ENCODE measurements around the gene MERTK.
A peak's percentile ranks its signal among the peaks of the same experiment; 100 is the strongest.

Gene MERTK

DNA sequence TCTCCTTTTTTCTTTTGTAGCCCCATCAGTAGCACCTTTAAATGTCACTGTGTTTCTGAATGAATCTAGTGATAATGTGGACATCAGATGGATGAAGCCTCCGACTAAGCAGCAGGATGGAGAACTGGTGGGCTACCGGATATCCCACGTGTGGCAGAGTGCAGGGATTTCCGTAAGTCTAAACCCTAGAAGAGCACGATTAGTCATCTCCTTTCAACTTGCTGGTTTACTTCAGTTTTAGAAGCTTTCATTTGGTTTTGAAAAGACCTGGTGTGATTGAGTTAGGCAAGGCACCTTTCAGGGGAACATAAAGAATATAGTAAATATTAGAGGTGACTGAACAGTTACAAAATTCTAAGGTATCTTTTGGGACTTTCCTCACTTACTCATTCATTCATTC is 84.4 kb downstream of the MERTK start:
- DNase-seq, result no peak

DNA sequence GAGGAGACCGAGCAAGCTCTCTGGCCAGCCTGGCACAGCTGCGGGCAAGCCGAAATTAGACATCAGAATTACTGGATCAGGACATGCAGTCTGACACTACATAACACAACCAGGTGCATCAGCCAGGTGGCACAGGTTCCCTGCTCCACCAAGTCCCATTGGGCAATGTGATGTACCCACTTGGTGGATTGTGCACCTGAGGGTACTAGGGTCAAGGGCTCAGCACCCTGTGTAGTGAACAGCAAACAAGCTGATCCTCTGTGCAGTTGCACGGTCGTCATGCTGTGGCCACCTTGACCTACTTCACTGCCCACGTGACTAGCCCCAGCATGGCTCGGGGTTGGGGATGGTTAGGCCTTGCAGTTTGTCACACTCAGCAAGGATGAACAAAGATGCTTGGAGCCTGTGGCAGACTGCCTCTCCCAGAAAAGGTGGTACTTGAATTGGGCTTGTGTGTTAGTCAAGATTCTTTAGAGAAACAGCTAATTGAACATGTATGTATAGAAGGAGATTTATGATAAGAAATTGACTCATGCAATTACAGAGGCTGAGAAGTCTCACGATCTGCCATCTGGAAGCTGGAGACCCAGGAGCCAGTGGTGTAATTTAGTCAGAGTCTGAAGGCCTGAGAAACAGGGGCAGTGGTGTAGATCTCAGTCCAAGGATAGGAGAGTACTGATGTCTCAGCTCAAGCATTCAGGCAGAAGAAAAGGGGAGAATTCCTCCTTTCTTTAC is 85.2 kb downstream of the MERTK start:
- no peak for DNase-seq

DNA sequence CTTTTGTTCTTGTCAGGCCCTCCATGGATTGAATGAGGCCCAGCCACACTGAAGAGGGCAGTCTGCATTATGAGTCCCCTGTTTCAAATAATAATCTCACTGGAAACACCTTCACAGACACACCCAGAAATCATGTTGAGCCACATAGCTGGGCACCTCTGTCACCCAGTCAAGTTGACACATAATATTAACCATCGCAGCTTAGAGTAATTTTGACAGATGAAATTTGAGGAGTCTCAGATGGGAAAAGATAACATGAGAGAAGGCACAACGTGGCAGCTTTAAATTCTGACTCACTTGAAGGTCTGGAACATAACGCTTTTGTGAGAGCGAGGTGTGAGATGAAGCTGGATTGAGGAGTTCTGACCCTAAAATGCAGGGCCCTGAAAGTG is 85.8 kb downstream of the MERTK start:
- DNase-seq, result no peak

DNA sequence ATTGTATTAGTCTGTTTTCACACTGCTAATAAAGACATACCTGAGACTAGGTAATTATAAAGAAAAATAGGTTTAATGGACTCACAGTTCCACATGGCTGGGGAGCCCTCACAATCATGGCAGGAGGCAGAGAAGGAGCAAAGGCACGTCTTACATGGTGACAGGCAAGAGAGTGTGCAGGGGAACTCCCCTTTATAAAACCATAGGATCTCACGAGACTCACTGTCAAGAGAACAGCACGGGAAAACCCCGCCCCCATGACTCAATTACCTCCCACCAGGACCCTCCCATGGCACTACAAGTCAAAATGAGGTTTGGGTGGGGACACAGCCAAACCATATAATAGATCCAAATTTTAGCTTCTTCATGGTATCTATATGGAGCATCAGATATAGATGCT is 87.1 kb downstream of the MERTK start:
- DNase-seq, result no peak

DNA sequence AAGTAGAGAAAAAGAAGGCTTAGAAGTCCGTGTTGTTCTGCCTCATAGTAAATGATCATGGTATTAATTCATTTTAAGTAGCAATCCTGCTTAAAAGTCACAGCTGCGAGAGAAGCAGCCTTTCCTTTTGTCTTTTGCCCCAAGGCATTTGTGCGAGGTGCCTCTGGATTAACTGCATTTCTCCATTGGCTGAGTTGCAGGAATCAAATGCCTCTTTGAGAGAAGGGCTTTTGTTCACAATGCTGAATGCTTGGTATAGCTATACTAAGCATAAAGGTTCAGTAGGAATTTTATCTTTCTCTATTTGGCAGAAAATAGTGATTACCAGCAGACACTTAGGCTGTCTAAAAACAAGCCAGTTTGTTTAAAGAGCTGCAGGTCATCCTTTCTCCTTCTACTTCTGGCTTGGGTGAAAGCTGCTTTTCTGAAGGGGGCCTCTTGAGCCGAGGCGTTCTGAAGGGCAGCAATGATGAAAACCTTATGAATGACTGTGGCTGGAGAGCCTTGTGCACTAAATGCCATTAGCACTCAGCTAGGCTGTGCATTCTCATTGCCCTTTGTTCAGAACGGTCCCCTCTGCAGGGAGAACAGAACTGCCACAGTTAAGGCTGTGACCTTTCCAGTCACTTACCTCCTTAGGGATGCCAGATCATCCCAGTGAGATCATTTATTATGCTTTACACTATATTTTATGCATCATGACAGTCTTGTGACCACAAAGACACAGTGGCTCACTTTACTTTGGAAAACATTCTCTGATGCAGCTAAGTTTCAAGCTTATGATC is 87.9 kb downstream of the MERTK start:
- DNase-seq, result no peak

DNA sequence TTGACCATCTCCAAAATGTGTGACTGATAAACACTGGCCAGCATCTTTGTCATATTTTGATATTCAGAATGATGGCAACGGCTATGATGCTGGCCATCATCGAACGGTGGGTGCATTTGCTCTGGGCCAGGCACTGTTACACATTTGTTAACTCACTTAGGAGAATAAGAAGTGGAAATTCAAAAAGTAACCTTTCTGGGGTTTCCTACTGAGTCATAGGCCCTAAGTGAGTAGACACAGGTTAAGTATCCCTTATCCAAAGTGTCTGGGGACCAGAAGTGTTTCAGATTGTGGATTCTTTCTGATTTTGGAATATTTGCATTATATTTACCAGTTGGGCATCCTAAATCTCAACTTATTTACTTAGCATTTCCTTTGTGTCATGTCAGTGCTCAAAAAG is 92.0 kb downstream of the MERTK start:
- DNase-seq, result no peak

DNA sequence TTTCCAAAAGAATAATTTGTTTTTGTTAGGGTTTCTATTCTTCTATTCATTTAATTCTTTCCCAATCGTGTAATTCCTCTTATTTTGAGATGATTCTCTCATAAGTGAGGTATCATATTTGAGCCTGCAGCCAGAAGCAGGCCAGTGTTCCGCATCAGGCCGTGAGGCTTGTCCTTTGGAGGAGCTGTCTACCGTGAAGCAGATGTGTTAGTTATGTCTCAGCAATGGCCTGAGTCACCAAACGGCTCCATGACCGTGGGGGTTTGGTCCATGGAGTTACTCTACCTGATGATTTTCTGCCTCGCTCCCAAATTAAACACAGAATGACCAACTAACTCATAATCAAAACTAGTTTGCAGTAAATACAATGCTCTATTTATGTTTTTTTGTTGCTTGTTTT is 92.4 kb downstream of the MERTK start:
- DNase-seq, result no peak

DNA sequence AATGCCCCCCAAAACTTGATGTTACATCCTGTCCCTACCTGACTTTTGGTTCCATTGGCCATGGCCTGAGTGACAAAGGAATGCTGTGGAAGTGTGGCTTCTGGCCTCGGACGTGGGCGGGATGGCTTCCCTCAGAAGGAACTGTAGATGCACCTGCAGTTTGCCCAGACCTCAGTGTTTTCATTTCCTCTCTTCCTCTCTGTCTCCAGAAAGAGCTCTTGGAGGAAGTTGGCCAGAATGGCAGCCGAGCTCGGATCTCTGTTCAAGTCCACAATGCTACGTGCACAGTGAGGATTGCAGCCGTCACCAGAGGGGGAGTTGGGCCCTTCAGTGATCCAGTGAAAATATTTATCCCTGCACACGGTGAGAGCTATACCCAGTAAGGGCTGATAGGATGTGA is 95.6 kb downstream of the MERTK start:
- no peak for DNase-seq

DNA sequence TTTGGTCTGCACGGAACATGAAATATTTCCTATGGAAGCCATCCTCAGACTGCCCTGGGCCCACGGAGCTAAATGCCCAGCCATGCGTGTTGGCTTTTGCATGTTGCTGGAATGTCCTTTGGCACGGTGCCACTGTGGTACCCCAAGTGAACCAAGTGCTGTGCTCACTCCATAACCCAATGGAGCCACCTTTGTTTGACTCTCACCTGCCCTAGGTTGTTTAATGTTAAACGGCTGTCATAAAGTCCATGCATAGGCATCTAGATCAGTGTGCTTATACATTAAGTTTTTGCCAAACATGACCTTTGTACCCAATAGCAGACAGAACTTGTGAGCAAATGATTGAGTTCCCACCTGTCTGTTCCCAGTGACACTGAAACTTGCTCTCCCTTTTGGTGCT is 96.7 kb downstream of the MERTK start:
- no peak for DNase-seq

DNA sequence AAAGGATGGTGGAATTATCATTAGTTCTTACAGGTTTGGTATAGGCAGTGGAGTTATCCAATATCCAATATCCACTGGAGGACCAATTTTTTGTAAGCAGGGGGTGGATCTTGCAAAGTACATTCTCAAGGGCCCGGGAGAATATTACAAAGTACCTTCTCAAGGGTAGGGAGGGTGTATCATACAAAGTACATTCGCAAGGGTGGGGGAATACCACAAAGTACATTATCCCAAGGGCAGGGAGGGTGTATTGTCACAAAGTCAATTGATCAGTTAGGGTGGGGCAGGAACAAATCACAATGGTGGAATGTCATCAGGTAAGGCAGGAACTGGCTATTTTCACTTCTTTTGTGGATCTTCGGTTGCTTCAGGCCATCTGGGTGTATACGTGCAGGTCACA is 101.4 kb downstream of the MERTK start:
- DNase-seq, result no peak

DNA sequence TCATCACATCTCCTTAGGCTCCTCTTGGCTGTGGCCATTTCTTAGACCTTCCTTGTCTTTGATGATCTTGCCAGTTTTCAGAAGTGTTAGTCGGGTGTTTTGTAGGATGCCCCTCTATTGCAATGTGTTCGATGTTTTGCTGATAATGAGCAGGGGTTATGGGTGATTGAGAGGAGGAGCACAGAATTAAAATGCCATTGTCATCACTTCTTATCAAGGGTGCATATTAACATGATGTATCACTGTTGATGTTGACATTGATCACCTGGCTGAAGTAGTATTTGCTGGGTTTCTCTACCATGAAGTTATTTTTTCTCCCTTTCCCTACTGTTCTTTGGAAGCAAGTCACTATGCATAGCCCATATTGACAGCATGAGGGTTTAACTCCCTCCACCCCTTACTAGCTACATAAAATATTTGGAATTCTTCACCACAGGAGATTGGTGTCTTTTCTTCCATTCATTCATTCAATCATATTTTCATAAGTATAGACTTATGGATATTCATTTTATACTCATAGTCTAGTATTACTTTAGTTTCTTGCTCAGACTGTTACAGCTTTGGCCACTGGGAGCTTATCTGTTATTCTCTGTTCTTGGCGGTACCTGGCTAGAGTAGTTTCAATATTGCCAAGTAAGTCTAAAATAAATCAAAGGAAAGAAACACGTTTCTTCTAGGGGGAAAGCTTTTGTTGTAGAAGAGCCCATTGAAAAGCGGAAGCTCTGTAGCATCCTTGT is 102.2 kb downstream of the MERTK start:
- DNase-seq, result no peak

DNA sequence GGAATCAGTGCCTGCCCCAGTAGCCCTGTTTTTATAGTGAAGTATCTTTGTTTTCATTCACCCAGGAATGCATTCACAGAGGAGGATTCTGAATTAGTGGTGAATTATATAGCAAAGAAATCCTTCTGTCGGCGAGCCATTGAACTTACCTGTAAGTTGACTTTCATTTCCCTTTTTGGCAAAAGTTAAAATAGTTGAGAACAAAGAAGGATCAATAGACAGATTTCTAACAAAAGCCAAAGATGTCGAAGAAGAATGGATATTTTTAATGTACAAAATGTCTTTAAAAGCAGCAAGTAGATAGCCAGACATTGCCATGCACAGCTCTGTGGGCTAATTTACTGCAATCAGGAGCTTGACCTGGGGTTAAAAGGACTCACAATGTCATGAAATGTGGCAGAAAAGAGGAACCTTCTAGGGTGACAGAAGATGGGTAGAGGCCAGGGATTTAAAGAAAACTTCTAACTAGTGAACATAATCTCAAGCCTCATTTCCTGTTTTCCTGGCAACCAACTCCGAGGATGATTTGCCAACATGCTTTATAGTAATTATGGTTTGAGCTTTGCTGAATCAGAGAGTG is 102.8 kb downstream of the MERTK start:
- peak; percentile 34 for DNase-seq

DNA sequence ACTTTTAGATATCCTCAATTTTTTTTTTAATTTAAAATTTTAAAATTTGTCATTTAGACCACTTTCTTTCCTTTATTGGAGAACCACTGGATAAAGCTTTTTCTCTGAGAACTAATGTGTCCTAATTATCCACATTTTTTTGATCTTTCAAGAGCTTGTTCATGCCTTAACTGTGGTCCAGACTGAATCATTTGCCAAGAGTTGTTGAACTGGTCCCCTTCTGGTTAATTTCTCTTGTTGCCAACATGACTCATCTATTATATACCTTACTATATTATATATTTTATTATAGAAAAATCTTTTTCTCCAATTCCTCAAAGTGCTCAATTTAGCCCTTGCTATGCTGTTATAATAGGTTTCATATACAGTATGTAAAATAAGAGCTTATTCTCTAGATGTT is 103.5 kb downstream of the MERTK start:
- peak; percentile 44 for DNase-seq

DNA sequence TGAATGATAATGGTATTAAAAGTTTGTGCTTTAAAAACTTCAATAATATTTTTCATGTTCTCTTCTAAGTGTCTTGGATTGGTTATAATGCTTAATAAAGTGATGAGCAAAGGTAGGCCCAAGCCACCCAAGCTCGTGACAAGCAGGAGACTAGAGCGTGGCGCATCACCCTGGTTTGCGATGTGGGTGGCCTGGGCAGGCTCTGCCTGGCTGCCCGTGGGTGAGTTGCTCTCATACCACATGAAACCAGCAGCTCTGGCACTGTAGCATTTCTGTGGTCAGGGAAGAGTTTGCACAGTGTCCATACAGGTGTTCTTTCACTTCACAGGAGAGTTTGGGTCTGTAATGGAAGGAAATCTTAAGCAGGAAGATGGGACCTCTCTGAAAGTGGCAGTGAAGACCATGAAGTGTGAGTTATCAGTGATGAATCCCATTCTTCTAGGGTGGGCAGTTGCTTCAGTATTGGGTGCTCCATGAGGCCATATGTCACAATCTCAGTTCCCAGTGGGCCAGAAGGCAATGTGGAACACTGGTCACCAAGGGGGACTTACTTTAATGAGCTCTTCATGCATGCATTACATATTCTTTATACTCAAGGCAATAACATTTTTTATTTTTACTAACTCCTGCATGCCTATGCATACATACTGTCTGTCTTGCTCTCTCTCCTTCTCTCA is 105.3 kb downstream of the MERTK start:
- no peak for DNase-seq

DNA sequence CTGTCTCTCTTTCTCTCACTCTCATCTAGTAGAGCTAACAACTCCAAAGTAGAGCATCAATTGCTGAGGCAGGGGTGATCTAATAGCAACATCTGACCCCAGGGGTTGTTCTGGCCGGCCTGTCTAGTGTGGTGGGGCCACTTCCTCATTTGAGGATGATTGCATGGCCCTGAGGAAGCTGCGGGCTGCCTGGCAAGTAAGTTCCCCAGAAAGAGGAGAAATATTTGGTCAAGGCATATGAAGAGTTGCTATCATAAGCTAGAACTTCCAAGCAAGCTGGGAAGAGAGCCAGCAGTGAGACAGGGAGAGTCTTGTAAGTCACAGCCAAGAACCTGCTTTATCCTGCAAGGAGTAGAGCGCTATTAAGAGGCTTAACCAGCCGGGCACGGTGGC is 105.8 kb downstream of the MERTK start:
- no peak for DNase-seq

DNA sequence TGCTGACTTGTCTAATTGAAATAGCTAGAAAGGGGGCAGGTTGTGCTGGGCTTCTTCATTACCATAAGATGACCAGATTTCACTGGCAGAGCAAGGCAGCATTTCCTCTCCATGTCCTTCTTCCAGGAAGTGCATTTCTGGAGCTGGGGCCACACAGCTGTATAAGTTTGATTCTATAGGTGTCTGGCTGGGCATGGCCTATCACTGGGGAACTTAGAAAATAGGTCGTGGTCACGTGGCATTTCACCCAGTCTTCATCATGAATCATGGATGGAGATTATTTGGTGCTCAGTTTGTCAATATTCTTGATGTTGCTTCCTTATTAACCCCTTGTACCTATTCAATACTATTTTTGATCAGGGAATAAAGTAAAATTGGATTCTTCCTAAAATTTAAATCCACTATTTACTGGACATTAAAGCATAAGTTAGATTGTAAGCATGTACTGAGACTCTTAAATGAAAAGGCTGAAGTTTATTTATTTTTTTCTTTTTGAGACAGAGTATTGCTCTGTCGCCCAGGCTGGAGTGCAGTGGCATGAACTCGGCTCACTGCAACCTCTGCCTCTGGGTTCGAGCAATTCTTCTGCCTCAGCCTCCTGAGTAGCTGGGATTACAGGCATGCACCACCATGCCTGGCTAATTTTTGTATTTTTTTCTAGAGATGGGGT is 107.1 kb downstream of the MERTK start:
- no peak for DNase-seq

DNA sequence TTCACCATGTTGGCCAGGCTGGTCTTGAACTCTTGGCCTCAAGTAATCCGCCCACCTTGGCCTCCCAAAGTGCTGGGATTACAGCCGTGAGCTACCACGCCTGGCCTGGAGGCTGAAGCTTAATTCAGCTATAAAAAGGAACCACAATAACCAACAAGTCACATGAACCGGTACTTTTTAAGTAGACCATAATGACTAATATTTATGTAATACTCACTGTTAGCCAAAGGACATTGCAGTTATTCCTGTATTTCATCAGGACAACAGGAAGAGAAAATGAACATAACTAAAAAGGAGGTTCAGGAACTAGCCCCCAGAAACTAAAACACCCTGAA is 107.6 kb downstream of the MERTK start:
- no peak for DNase-seq

DNA sequence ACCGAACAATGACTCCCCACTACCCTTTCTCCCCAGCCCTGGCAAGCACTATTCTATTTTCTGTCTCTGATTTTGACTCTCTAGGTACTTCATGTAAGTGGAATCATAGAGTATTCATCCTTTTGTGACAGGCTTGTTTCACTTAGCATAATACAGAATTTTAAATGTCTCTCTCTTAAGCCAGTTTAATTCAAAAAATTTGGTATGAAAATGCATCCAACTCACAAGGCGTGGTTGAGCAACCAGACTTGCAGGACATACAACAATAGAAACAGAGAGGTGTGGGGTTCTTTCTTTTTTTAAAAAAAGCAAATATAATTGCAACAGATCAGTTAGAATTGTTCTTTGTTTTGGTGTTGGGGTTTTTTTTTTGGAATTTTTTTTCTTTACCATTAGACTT is 109.1 kb downstream of the MERTK start:
- no peak for DNase-seq

DNA sequence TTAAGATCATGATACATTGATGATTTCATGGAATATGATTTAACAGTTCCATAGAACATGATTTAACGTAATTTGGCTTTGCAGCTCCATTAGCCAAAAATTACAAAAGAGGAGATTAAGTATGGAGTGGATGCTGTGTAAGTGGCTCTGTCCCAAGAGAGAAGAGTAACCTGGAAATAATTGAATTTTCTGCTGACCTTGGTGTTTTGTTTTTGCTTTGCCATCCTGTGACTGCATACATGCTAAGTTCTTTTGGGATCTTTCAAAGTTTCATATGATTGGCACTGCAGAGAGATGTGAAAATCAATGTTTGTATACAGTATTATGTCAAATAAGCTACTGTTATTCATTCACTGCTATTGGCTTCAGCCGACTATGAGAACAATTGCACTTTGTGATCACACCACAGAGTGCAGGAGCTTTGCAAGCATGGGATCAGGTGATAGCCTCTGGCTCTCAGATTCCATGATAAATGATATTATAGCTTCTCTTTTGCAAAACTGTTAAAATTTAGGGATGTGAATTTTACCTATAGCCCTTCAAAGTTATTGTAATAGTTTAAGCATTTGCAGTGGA is 110.6 kb downstream of the MERTK start:
- DNase-seq, result no peak

DNA sequence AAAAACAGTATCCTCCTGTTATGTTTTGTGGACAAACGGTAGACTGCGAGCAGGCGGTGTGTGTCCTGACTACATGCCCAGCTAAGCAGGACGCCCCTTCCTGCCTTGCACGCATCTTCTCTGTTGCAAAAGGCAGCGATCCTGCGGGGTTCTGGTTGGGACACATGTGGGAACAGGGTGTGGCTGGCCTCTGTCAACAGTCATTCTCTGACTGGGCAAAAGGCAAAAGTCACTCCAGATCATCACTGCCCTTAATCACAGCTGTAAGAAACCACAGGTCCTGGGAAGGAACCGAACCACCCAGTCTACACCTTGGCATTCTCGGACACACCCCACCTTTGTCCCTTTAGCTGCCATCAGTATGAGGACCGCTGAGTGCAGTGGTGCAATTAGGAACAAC is 112.3 kb downstream of the MERTK start:
- no peak for DNase-seq

DNA sequence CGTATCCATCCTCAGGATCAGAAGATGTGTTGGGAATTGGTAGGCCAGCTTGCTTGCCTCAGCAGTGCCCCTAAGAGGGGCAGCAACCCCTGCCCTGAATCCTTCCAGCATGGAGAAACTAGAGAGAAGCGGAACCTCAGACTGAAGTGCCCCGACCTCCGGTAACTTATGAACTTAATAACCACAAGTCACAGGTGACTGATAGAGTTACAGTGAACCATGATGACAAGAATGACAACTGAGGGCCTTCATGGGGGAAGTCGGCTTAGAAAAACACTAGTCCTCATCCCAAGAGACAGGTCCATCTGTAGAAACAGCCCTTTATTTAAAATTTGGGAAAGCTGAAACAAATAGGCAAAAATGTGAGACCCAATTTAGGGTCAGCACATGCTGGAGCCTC is 114.1 kb downstream of the MERTK start:
- no peak for DNase-seq

DNA sequence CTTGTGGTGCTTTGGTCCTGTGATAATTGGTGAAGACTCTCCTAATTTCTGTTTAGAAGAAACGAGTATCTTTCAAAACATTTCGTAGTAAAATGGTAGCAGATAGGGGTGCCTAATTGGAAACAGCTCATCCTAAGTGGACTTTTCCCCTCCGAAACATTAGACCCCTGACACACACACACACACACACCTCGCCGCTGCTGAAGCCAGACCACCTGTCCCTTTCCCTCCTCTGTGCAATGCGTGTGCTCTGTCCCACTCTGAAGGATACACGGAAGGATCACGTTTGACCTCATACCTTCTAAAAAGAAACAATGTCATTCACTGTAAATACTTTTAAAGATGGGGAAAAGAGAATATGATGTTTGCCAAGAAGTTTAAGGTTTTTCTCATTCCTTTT is 120.4 kb downstream of the MERTK start:
- no peak for DNase-seq

Measured in NCI-H446 treated with DMSO at 0.1 percent for 48 hours (cell line).